ENCODE data around the gene TACC2.

Gene TACC2

GRCh38 chr10:122219340-122219739 lies 230.4 kb downstream of the TACC2 start:
- H3K9ac ChIP-seq (ENCODE audit: low read length), result no peak overlapping the region
- H3K4me1 ChIP-seq (ENCODE audit: control insufficient read depth, low read depth, low read length), result no peaks in the 10 kb centered on the region

GRCh38 chr10:122220736-122221135 lies 231.8 kb downstream of the TACC2 start:
- Histone ChIP-seq H3K4me1 (ENCODE audit: control insufficient read depth, low read depth, low read length) (no peaks in the 10 kb centered on the region), H3K27me3 (ENCODE audit: control insufficient read depth, insufficient read depth, low read length) (no peaks in the 10 kb centered on the region), H3K27ac (ENCODE audit: low read length) (no peak overlapping the region), H3K9me3 (ENCODE audit: control insufficient read depth, low read depth, low read length) (no peaks in the 10 kb centered on the region), H3K36me3 (ENCODE audit: control insufficient read depth, low read depth, low read length) (peaks cover 70% of the 10 kb centered on the region), H3K4me3 (ENCODE audit: low read length) (no peak overlapping the region), H3K9ac (ENCODE audit: low read length) (no peak overlapping the region)

More at GRCh38 chr10:122219340-122219739, 230.4 kb downstream of the TACC2 start:
- Histone ChIP-seq H3K36me3 (ENCODE audit: control insufficient read depth, low read depth, low read length) (peaks cover 65% of the 10 kb centered on the region), H3K4me3 (ENCODE audit: low read length) (no peak overlapping the region), H3K27me3 (ENCODE audit: control insufficient read depth, insufficient read depth, low read length) (no peaks in the 10 kb centered on the region), H3K9me3 (ENCODE audit: control insufficient read depth, low read depth, low read length) (no peaks in the 10 kb centered on the region), H3K27ac (ENCODE audit: low read length) (no peak overlapping the region)

GRCh38 chr10:122221958-122222357 lies 233.0 kb downstream of the TACC2 start:
- Histone ChIP-seq H3K4me3 (ENCODE audit: low read length) (no peak overlapping the region), H3K27me3 (ENCODE audit: control insufficient read depth, insufficient read depth, low read length) (no peaks in the 10 kb centered on the region), H3K9ac (ENCODE audit: low read length) (no peak overlapping the region), H3K36me3 (ENCODE audit: control insufficient read depth, low read depth, low read length) (peaks cover 72% of the 10 kb centered on the region), H3K9me3 (ENCODE audit: control insufficient read depth, low read depth, low read length) (no peaks in the 10 kb centered on the region), H3K4me1 (ENCODE audit: control insufficient read depth, low read depth, low read length) (no peaks in the 10 kb centered on the region), H3K27ac (ENCODE audit: low read length) (no peak overlapping the region)

GRCh38 chr10:122222638-122223037 lies 233.7 kb downstream of the TACC2 start:
- no peak overlapping the region for H3K9ac ChIP-seq (ENCODE audit: low read length)
- H3K9me3 ChIP-seq (ENCODE audit: control insufficient read depth, low read depth, low read length), result no peaks in the 10 kb centered on the region
- peaks cover 75% of the 10 kb centered on the region for H3K36me3 ChIP-seq (ENCODE audit: control insufficient read depth, low read depth, low read length)
- H3K27me3 ChIP-seq (ENCODE audit: control insufficient read depth, insufficient read depth, low read length), result no peaks in the 10 kb centered on the region
- no peak overlapping the region for H3K27ac ChIP-seq (ENCODE audit: low read length)
- H3K4me3 ChIP-seq (ENCODE audit: low read length), result no peak overlapping the region
- no peaks in the 10 kb centered on the region for H3K4me1 ChIP-seq (ENCODE audit: control insufficient read depth, low read depth, low read length)

DNA sequence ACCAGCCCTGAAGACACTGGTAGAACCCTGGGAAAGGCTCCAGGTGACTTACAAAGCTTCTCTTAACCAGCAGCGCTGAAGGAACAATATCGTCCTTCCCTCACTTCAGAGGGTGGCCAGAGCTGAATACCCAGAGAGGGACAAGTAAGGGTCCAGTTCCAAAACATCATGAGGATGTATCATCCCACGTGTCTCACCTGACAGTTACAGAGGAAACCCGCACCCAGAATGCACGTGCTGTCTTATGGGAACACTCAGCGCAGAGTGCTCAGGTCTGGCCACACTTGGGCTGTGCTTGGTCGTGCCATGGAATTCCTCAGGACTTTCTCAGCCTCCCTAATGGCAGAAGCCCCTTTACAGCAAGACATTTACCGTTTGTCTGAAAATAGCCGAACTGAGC lies 235.2 kb downstream of the TACC2 start:
- H3K9ac ChIP-seq (ENCODE audit: low read length), result no peak overlapping the region
- no peaks in the 10 kb centered on the region for H3K27me3 ChIP-seq (ENCODE audit: control insufficient read depth, insufficient read depth, low read length)
- H3K27ac ChIP-seq (ENCODE audit: low read length), result no peak overlapping the region
- H3K36me3 ChIP-seq (ENCODE audit: control insufficient read depth, low read depth, low read length), result peaks cover 76% of the 10 kb centered on the region
- H3K4me3 ChIP-seq (ENCODE audit: low read length), result no peak overlapping the region
- no peaks in the 10 kb centered on the region for H3K9me3 ChIP-seq (ENCODE audit: control insufficient read depth, low read depth, low read length)
- no peaks in the 10 kb centered on the region for H3K4me1 ChIP-seq (ENCODE audit: control insufficient read depth, low read depth, low read length)

DNA sequence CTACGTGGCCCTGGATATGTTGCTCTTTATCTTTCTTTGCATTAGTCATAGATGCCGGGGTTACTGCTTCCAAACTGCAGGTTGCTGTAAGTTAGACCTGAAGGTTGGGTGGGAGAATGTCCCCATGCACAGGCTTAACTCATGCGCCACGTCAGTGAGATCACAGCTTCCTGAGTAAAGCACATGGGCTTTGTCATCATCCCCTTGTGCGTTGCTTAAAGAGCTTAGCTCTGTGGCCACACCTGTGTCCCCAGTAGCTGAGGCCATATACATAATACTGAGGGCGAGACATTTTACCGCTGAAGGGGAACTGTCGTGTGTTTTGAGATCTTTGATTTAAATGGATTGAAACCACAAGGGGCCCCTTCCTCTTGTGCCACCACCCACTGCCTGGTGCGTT lies 236.4 kb downstream of the TACC2 start:
- H3K27ac ChIP-seq (ENCODE audit: low read length), result no peak overlapping the region
- H3K36me3 ChIP-seq (ENCODE audit: control insufficient read depth, low read depth, low read length), result peaks cover 79% of the 10 kb centered on the region
- H3K4me3 ChIP-seq (ENCODE audit: low read length), result no peak overlapping the region
- H3K4me1 ChIP-seq (ENCODE audit: control insufficient read depth, low read depth, low read length), result no peaks in the 10 kb centered on the region
- H3K9ac ChIP-seq (ENCODE audit: low read length), result no peak overlapping the region
- H3K9me3 ChIP-seq (ENCODE audit: control insufficient read depth, low read depth, low read length), result no peaks in the 10 kb centered on the region
- no peaks in the 10 kb centered on the region for H3K27me3 ChIP-seq (ENCODE audit: control insufficient read depth, insufficient read depth, low read length)

GRCh38 chr10:122227754-122228153 lies 238.8 kb downstream of the TACC2 start:
- H3K4me1 ChIP-seq (ENCODE audit: control insufficient read depth, low read depth, low read length), result no peaks in the 10 kb centered on the region
- no peak overlapping the region for H3K9ac ChIP-seq (ENCODE audit: low read length)
- H3K27ac ChIP-seq (ENCODE audit: low read length), result no peak overlapping the region
- H3K27me3 ChIP-seq (ENCODE audit: control insufficient read depth, insufficient read depth, low read length), result no peaks in the 10 kb centered on the region
- H3K4me3 ChIP-seq (ENCODE audit: low read length), result no peak overlapping the region
- no peaks in the 10 kb centered on the region for H3K9me3 ChIP-seq (ENCODE audit: control insufficient read depth, low read depth, low read length)
- peaks cover 83% of the 10 kb centered on the region for H3K36me3 ChIP-seq (ENCODE audit: control insufficient read depth, low read depth, low read length)

DNA sequence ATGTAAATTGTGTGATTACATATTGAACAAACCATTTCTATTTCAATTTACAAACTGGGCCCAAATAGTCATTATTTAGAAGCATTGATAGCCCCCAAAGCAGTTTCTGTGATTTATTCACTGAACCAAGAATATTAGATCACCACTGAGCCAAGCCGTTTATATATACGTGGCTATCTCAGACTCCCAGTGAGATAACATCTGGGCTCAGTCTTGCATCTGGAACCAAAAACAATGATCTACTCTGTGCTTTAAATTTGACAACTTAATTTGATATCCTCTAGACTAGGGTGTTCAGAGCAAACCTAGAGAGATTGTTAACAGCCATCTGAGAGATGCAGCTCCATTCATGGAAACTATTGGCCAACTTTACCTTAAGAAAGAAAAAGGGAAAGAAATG lies 240.7 kb downstream of the TACC2 start:
- H3K27ac ChIP-seq (ENCODE audit: low read length), result no peak overlapping the region
- H3K4me3 ChIP-seq (ENCODE audit: low read length), result no peak overlapping the region
- peaks cover 80% of the 10 kb centered on the region for H3K36me3 ChIP-seq (ENCODE audit: control insufficient read depth, low read depth, low read length)
- H3K4me1 ChIP-seq (ENCODE audit: control insufficient read depth, low read depth, low read length), result no peaks in the 10 kb centered on the region
- no peak overlapping the region for H3K9ac ChIP-seq (ENCODE audit: low read length)
- H3K9me3 ChIP-seq (ENCODE audit: control insufficient read depth, low read depth, low read length), result no peaks in the 10 kb centered on the region
- H3K27me3 ChIP-seq (ENCODE audit: control insufficient read depth, insufficient read depth, low read length), result no peaks in the 10 kb centered on the region

DNA sequence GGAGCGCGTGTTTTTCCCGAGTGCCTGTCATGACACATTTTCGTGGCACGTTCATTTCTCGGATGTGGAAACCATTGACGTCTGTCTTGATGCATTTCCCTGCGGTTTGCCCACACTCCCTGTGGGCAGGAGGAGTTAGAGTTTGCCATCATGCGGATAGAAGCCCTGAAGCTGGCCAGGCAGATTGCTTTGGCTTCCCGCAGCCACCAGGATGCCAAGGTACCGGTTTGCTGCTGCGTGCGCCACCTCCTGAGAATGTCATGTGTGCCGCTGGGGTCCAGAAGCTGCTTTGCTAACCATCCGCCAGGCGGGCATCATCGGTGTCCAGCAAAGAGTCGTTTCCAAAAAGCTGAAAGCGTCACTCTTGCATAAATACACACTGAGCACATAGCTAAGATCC lies 241.3 kb downstream of the TACC2 start:
- Histone ChIP-seq H3K4me3 (ENCODE audit: low read length) (no peak overlapping the region), H3K36me3 (ENCODE audit: control insufficient read depth, low read depth, low read length) (peaks cover 76% of the 10 kb centered on the region), H3K9ac (ENCODE audit: low read length) (no peak overlapping the region), H3K4me1 (ENCODE audit: control insufficient read depth, low read depth, low read length) (no peaks in the 10 kb centered on the region), H3K27ac (ENCODE audit: low read length) (no peak overlapping the region), H3K27me3 (ENCODE audit: control insufficient read depth, insufficient read depth, low read length) (no peaks in the 10 kb centered on the region), H3K9me3 (ENCODE audit: control insufficient read depth, low read depth, low read length) (no peaks in the 10 kb centered on the region)

DNA sequence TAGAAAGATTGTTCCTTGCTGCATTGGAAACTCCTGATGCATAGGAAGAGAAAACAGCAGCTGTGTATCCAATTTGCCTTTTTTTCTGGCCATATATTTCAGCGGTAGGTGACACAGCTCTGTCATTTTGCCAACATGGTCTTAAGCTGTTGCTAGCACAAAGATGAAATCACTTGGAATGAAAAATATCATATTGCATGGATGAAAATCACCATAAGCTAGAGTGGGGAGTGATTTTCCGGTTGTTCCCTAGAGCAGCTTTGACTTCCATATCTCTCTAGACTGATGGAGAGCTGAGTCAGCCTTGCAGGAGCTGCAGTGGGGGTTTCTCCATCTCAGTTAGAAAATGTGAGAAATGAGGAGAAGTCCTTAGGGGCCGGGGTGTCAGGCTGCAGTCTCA lies 243.8 kb downstream of the TACC2 start:
- H3K36me3 ChIP-seq (ENCODE audit: control insufficient read depth, low read depth, low read length), result peaks cover 59% of the 10 kb centered on the region

GRCh38 chr10:122233857-122234348 lies 244.9 kb downstream of the TACC2 start:
- Histone ChIP-seq H3K4me3 (ENCODE audit: low read length) (no peak overlapping the region), H3K9ac (ENCODE audit: low read length) (no peak overlapping the region), H3K4me1 (ENCODE audit: control insufficient read depth, low read depth, low read length) (no peaks in the 10 kb centered on the region), H3K27me3 (ENCODE audit: control insufficient read depth, insufficient read depth, low read length) (no peaks in the 10 kb centered on the region), H3K9me3 (ENCODE audit: control insufficient read depth, low read depth, low read length) (no peaks in the 10 kb centered on the region), H3K36me3 (ENCODE audit: control insufficient read depth, low read depth, low read length) (peaks cover 52% of the 10 kb centered on the region), H3K27ac (ENCODE audit: low read length) (no peak overlapping the region)

More for the DNA sequence above, 243.8 kb downstream of the TACC2 start:
- H3K9ac ChIP-seq (ENCODE audit: low read length), result no peak overlapping the region
- no peaks in the 10 kb centered on the region for H3K27me3 ChIP-seq (ENCODE audit: control insufficient read depth, insufficient read depth, low read length)
- H3K4me1 ChIP-seq (ENCODE audit: control insufficient read depth, low read depth, low read length), result no peaks in the 10 kb centered on the region
- H3K27ac ChIP-seq (ENCODE audit: low read length), result no peak overlapping the region
- no peak overlapping the region for H3K4me3 ChIP-seq (ENCODE audit: low read length)
- no peaks in the 10 kb centered on the region for H3K9me3 ChIP-seq (ENCODE audit: control insufficient read depth, low read depth, low read length)

- H3K4me3 ChIP-seq (ENCODE audit: low read length), result no peak overlapping the region
- no peaks in the 10 kb centered on the region for H3K9me3 ChIP-seq (ENCODE audit: control insufficient read depth, low read depth, low read length)
- H3K9ac ChIP-seq (ENCODE audit: low read length), result no peak overlapping the region
- H3K4me1 ChIP-seq (ENCODE audit: control insufficient read depth, low read depth, low read length), result no peaks in the 10 kb centered on the region
- peaks cover 51% of the 10 kb centered on the region for H3K36me3 ChIP-seq (ENCODE audit: control insufficient read depth, low read depth, low read length)
- H3K27me3 ChIP-seq (ENCODE audit: control insufficient read depth, insufficient read depth, low read length), result no peaks in the 10 kb centered on the region
- H3K27ac ChIP-seq (ENCODE audit: low read length), result no peak overlapping the region
These were observed 245.5 kb downstream of the TACC2 start for GRCh38 chr10:122234416-122234815.

Data from iPS-18a (cell line).